K562 (cell line): ENCODE data around the gene PCNX3. TPM values are rescaled to one million over a fixed set of nuclear protein-coding genes. Genes with fewer than 3 reads are reported as not detected.

Experiments used
- CSDE1 ChIP-seq, 2 experiments: fragments of 450-650 bp; IDR thresholded peaks; 2 replicates each; pipeline ENCODE4 v1.6.1; 2016; ENCODE audit warnings: mild to moderate bottlenecking in 1 of 2
- HDGF ChIP-seq: fragments of 450-650 bp; IDR thresholded peaks from 2 replicates; pipeline ENCODE4 v1.6.1; 2016
- KLF16 ChIP-seq: IDR thresholded peaks from 2 replicates; pipeline ENCODE4 v1.6.1; 2016; ENCODE audit warnings: antibody characterized with exemption
- NBN ChIP-seq: fragments of 450-650 bp; IDR thresholded peaks from 2 replicates; pipeline ENCODE4 v1.6.1; 2016; ENCODE audit warnings: low read depth, mild to moderate bottlenecking
- NFRKB ChIP-seq: fragments of 450-650 bp; IDR thresholded peaks from 2 replicates; pipeline ENCODE4 v1.6.1; 2016; ENCODE audit warnings: low read depth
- PHF21A ChIP-seq: fragments of 450-650 bp; IDR thresholded peaks from 2 replicates; pipeline ENCODE4 v1.6.1; 2017; ENCODE audit warnings: low read depth, borderline replicate concordance
- POLR2A ChIP-seq: fragments of 450-650 bp; conservative IDR thresholded peaks from 2 replicates; pipeline ENCODE4 v1.6.1; 2016
- SIRT6 ChIP-seq: IDR thresholded peaks from one replicate; pipeline ENCODE4 v1.6.1; 2012; ENCODE audit warnings: low read depth, mild to moderate bottlenecking, control low read depth, inconsistent platforms, low read length, moderate library complexity
- polyA plus RNA-seq, 8 experiments: library from polyadenylated mRNA; depleted of rRNA in 4 of 8; stranded (reverse) in 5 of 8; unstranded in 3 of 8; fragments of >200 nt; fragmentation: Nextera tagmentation in 2 of 8; fragmentation: Illumina TruSeq in 1 of 8; extraction: Ambion mirVana in 2 of 8; extraction: Trizol in 1 of 8; gene quantifications; 2 replicates each; pipeline versions ENCODE4 v1.2.1 to v1.2.3, GENCODE V29; 2011 to 2014; ENCODE audit warnings: inconsistent platforms in 1 of 8, missing spikeins in 1 of 8
- total RNA-seq, 7 experiments: library from RNA; depleted of rRNA in 6 of 7; stranded (reverse); fragments of >200 nt in 6 of 7; fragmentation: Illumina TruSeq in 2 of 7; extraction: Trizol in 2 of 7; gene quantifications; 2 replicates each; pipeline versions ENCODE4 v1.2.1 to v1.2.3, GENCODE V29; 2011 to 2021; ENCODE audit warnings: low replicate concordance in 1 of 7
- TF ChIP-seq, protein P1 (sequence below): sonication (generic); formaldehyde crosslinking; IDR thresholded peaks from 2 replicates; pipeline ENCODE4 v1.8.0; 2023; ENCODE audit warnings: mild to moderate bottlenecking, missing genetic modification reagents
- TF ChIP-seq, protein P2 (sequence below): fragments of 250-450 bp; sonication (Bioruptor Pico); IDR thresholded peaks from 2 replicates; pipeline ENCODE4 v1.5.1; 2021; ENCODE audit warnings: mild to moderate bottlenecking
- TF ChIP-seq, protein P3 (sequence below): fragments of 450-650 bp; formaldehyde crosslinking; conservative IDR thresholded peaks from 2 replicates; pipeline ENCODE4 v1.4.0; 2022; ENCODE audit warnings: mild to moderate bottlenecking, missing genetic modification characterization
- TF ChIP-seq, protein P4 (sequence below): sonication (generic); formaldehyde crosslinking; IDR thresholded peaks from 2 replicates; pipeline ENCODE4 v1.8.1; 2022; ENCODE audit warnings: missing genetic modification reagents
- TF ChIP-seq, protein P5 (sequence below): fragments of 250-450 bp; sonication (Bioruptor Pico); IDR thresholded peaks from 2 replicates; pipeline ENCODE4 v1.4.0; 2020; ENCODE audit warnings: mild to moderate bottlenecking, moderate library complexity, borderline replicate concordance
- TF ChIP-seq, protein P6 (sequence below), 2 experiments: fragments of 200-800 bp in 1 of 2; sonication (Bioruptor generic) in 1 of 2; sonication (generic) in 1 of 2; formaldehyde crosslinking in 1 of 2; IDR thresholded peaks in 1 of 2; conservative IDR thresholded peaks in 1 of 2; 2 replicates each; pipeline versions ENCODE4 v1.5.0 to v1.6.1; 2016 to 2020; ENCODE audit warnings: missing compliant biosample characterization in 1 of 2, missing genetic modification characterization in 1 of 2, missing genetic modification reagents in 1 of 2

PCNX3 gene
- total and polyA plus RNA-seq, 9 of the 15 experiments (the other 6 are each of a cell fraction or from before 2014, with no cell fraction given): 0.11 to 47.8 (median 12.8) TPM

DNA sequence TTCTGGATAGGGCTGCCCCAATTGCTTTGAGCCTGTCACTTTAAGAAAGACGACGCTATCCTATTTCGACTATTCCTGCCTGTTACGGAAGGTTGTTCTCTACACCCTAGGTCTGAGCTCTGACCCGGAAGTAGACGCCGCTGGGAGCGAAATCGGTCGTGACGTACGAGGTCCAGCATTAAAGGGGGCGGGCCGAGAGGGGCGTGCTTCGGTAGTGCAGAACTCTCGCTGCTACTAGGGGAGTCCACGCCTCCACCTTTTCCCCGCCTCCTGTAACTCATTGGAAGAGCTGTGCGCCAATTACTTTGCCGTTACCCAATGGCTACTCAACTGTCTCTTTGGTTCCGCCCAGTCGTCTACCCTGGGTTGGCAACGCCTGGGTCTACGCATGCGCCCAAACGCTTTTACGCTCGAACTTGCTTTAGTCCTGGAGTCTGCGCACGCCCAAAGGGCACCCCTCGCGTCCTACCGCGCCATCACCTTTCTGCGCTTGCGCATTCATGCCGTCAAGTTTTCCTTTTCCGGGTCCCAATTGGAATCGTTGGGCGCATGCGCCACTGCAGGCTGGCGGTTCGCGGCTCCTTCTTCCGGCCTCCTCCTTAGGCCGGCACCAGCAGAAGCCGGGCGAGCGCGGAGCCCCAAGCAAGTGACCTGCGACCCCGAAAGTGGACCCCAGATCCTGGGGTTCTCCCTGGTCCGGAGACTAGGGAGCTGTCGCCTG, at the start of gene PCNX3 (continued):
- TF ChIP-seq, protein P1, sequence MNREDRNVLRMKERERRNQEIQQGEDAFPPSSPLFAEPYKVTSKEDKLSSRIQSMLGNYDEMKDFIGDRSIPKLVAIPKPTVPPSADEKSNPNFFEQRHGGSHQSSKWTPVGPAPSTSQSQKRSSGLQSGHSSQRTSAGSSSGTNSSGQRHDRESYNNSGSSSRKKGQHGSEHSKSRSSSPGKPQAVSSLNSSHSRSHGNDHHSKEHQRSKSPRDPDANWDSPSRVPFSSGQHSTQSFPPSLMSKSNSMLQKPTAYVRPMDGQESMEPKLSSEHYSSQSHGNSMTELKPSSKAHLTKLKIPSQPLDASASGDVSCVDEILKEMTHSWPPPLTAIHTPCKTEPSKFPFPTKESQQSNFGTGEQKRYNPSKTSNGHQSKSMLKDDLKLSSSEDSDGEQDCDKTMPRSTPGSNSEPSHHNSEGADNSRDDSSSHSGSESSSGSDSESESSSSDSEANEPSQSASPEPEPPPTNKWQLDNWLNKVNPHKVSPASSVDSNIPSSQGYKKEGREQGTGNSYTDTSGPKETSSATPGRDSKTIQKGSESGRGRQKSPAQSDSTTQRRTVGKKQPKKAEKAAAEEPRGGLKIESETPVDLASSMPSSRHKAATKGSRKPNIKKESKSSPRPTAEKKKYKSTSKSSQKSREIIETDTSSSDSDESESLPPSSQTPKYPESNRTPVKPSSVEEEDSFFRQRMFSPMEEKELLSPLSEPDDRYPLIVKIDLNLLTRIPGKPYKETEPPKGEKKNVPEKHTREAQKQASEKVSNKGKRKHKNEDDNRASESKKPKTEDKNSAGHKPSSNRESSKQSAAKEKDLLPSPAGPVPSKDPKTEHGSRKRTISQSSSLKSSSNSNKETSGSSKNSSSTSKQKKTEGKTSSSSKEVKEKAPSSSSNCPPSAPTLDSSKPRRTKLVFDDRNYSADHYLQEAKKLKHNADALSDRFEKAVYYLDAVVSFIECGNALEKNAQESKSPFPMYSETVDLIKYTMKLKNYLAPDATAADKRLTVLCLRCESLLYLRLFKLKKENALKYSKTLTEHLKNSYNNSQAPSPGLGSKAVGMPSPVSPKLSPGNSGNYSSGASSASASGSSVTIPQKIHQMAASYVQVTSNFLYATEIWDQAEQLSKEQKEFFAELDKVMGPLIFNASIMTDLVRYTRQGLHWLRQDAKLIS: no peak
- TF ChIP-seq NBN (no peak), SIRT6 (no peak), KLF16 (no peak), POLR2A (peak; percentile 84), NFRKB (no peak), PHF21A (no peak), HDGF (no peak), CSDE1 (IDR thresholded peaks at IDR 0.05) (no peak)
- TF ChIP-seq, protein P2, sequence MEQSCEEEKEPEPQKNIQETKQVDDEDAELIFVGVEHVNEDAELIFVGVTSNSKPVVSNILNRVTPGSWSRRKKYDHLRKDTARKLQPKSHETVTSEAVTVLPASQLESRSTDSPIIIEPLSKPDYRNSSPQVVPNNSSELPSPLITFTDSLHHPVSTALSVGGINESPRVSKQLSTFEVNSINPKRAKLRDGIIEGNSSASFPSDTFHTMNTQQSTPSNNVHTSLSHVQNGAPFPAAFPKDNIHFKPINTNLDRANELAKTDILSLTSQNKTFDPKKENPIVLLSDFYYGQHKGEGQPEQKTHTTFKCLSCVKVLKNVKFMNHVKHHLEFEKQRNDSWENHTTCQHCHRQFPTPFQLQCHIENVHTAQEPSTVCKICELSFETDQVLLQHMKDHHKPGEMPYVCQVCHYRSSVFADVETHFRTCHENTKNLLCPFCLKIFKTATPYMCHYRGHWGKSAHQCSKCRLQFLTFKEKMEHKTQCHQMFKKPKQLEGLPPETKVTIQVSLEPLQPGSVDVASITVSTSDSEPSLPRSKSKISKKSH (CRISPR knock-in tag): no peak
- TF ChIP-seq, protein P3, sequence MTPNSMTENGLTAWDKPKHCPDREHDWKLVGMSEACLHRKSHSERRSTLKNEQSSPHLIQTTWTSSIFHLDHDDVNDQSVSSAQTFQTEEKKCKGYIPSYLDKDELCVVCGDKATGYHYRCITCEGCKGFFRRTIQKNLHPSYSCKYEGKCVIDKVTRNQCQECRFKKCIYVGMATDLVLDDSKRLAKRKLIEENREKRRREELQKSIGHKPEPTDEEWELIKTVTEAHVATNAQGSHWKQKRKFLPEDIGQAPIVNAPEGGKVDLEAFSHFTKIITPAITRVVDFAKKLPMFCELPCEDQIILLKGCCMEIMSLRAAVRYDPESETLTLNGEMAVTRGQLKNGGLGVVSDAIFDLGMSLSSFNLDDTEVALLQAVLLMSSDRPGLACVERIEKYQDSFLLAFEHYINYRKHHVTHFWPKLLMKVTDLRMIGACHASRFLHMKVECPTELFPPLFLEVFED (CRISPR knock-in tag): no peak
- TF ChIP-seq, protein P4, sequence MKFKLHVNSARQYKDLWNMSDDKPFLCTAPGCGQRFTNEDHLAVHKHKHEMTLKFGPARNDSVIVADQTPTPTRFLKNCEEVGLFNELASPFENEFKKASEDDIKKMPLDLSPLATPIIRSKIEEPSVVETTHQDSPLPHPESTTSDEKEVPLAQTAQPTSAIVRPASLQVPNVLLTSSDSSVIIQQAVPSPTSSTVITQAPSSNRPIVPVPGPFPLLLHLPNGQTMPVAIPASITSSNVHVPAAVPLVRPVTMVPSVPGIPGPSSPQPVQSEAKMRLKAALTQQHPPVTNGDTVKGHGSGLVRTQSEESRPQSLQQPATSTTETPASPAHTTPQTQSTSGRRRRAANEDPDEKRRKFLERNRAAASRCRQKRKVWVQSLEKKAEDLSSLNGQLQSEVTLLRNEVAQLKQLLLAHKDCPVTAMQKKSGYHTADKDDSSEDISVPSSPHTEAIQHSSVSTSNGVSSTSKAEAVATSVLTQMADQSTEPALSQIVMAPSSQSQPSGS: no peak
- TF ChIP-seq, protein P5, sequence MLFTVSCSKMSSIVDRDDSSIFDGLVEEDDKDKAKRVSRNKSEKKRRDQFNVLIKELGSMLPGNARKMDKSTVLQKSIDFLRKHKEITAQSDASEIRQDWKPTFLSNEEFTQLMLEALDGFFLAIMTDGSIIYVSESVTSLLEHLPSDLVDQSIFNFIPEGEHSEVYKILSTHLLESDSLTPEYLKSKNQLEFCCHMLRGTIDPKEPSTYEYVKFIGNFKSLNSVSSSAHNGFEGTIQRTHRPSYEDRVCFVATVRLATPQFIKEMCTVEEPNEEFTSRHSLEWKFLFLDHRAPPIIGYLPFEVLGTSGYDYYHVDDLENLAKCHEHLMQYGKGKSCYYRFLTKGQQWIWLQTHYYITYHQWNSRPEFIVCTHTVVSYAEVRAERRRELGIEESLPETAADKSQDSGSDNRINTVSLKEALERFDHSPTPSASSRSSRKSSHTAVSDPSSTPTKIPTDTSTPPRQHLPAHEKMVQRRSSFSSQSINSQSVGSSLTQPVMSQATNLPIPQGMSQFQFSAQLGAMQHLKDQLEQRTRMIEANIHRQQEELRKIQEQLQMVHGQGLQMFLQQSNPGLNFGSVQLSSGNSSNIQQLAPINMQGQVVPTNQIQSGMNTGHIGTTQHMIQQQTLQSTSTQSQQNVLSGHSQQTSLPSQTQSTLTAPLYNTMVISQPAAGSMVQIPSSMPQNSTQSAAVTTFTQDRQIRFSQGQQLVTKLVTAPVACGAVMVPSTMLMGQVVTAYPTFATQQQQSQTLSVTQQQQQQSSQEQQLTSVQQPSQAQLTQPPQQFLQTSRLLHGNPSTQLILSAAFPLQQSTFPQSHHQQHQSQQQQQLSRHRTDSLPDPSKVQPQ: no peak
- TF ChIP-seq, protein P6, sequence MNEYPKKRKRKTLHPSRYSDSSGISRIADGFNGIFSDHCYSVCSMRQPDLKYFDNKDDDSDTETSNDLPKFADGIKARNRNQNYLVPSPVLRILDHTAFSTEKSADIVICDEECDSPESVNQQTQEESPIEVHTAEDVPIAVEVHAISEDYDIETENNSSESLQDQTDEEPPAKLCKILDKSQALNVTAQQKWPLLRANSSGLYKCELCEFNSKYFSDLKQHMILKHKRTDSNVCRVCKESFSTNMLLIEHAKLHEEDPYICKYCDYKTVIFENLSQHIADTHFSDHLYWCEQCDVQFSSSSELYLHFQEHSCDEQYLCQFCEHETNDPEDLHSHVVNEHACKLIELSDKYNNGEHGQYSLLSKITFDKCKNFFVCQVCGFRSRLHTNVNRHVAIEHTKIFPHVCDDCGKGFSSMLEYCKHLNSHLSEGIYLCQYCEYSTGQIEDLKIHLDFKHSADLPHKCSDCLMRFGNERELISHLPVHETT (CRISPR knock-in tag; conservative IDR thresholded peaks at IDR 0.05 in 1 of 2, IDR thresholded peaks at IDR 0.05 in 1 of 2): peak in 1 of 2 experiments; percentile 97; a peak in 2 of 4 replicates
